ENCODE results near the gene FAM83C. TPM values are rescaled to one million over a fixed set of nuclear protein-coding genes. Genes with fewer than 3 reads are reported as not detected.

FAM83C gene
- total RNA-seq, 4 donors from 2014 or later, result not detected

DNA sequence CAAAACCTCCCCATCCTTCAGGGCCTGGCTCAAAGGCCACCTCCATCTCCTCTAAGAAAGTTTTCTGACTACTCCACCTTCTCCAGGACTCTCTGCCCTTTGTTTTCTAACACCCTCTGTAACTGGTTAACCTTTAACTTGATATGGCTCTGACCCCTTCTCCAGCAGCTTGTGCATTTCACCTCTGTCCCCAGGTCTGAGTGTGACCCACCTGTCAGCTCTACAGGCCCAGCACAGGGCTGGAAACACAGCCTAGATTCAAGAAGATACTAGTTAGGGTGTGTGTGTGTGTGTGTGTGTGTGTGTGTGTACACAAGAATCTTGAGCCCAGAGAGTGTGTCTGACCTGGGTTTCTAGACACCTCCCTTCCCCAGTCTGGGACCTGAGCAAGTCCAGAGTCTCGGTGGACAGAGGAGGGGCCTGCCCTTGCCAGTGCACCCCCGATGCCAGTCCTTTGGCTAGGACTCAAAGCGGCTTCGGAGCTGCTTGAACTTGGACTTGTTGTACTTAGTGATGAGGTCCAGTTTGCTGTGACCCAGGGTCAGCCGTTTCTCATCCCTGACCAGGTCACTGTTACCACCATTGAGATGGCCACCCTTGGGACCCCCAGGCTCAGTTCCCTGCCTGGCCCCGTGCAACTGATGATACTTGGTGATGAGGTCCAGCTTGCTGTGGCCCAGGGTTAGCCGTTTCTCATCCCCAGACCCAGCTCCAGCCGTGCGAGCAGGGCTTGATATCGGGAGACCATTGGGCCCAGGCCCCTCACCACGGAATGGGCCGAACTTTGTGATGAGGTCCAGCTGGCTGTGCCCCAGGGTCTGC lies 5.9 kb downstream of the FAM83C start:
- Histone ChIP-seq H3K27me3 (no peaks in the 10 kb centered on the region), H3K4me1 (peaks cover 7 to 9% of the 10 kb centered on the region in 2 donors), H3K4me3 (no peak overlapping the region), H3K27ac (no peak overlapping the region), H3K9me3 (no peaks in the 10 kb centered on the region), H3K36me3 (no peaks in the 10 kb centered on the region)
- intact Hi-C loops (cut with DNase I; ENCODE audit: low total_unique reads), result no loop called here
- TF ChIP-seq, protein P1, sequence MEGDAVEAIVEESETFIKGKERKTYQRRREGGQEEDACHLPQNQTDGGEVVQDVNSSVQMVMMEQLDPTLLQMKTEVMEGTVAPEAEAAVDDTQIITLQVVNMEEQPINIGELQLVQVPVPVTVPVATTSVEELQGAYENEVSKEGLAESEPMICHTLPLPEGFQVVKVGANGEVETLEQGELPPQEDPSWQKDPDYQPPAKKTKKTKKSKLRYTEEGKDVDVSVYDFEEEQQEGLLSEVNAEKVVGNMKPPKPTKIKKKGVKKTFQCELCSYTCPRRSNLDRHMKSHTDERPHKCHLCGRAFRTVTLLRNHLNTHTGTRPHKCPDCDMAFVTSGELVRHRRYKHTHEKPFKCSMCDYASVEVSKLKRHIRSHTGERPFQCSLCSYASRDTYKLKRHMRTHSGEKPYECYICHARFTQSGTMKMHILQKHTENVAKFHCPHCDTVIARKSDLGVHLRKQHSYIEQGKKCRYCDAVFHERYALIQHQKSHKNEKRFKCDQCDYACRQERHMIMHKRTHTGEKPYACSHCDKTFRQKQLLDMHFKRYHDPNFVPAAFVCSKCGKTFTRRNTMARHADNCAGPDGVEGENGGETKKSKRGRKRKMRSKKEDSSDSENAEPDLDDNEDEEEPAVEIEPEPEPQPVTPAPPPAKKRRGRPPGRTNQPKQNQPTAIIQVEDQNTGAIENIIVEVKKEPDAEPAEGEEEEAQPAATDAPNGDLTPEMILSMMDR (IDR thresholded peaks at IDR 0.05), result no peak
- no peak for TF ChIP-seq POLR2A (IDR thresholded peaks at IDR 0.05)
- no peak for DNase-seq

DNA sequence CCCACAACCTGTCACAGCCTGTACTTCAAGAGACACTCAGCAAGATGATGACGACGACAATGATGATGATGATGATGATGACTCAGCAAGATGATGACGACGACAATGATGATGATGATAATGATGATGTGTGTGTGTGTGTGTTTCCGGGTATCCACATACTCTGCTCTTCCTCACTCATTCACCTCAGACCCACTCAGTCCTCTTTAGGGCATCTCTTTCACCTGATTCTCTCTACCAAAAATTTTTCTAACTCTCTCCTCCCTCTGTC lies 6.5 kb downstream of the FAM83C start:
- Histone ChIP-seq H3K4me1 (peaks cover 7 to 9% of the 10 kb centered on the region in 2 donors), H3K27me3 (no peaks in the 10 kb centered on the region), H3K9me3 (no peaks in the 10 kb centered on the region), H3K36me3 (no peaks in the 10 kb centered on the region), H3K4me3 (no peak overlapping the region), H3K27ac (no peak overlapping the region)
- DNase-seq, result no peak
- no peak for TF ChIP-seq POLR2A (IDR thresholded peaks at IDR 0.05)
- TF ChIP-seq, protein P1 (IDR thresholded peaks at IDR 0.05), result no peak
- intact Hi-C loops (cut with DNase I; ENCODE audit: low total_unique reads), result no loop called here

DNA sequence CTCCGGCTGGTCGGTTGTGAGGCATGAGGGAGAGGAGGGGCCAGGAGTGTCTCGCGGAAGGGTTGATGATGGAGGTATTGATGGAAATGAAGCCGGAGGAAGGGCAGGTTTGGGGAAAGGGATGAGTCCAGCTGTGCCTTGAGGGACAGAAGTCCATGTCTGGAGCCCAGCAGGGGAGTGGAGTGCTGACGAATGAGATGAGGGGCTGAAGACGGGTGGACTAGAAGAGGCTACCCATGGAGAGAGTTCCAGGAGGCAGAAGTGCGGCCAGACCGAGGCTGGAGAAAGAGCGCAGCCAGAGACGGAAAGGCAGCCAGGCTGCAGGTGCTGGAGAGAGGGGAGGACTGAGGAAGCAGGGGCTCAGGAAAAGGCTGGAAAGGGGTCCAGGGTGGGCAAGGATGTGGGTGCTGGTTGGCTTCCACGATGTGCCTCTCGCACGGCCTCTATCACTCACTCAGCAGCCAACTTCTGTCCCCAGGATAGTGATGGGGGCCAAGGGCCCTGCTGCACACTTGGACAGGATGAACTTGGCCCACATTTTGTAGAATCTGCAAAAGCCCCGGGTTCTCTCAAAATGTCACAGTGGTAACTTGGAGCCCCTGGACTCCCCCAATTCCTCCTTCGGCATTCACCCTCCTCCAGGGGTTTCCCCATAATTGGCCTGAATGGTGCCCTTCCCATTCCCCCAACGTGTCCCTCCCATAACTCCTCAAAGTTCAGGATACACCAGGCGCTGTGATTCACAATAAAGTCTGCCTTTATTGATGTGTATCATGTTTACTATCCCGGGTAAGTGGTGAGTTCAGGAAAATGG lies 7.0 kb downstream of the FAM83C start:
- H3K9me3 ChIP-seq, result no peaks in the 10 kb centered on the region
- no peak for TF ChIP-seq POLR2A (IDR thresholded peaks at IDR 0.05)
- TF ChIP-seq, protein P1 (IDR thresholded peaks at IDR 0.05), result no peak
- peak overlapping the region; percentile 75 to 84 for H3K27ac ChIP-seq
- intact Hi-C loops (cut with DNase I; ENCODE audit: low total_unique reads), result no loop called here
- DNase-seq, result no peak
- no peaks in the 10 kb centered on the region for H3K27me3 ChIP-seq
- H3K4me3 ChIP-seq, result peak overlapping the region; percentile 71 to 76
- peaks cover 7 to 9% of the 10 kb centered on the region in 2 donors for H3K4me1 ChIP-seq
- H3K36me3 ChIP-seq, result no peaks in the 10 kb centered on the region

GRCh38 chr20:35284267-35284991 lies 7.8 kb downstream of the FAM83C start, which contains the start of gene EIF6:
Gene EIF6 (minus strand): TSS chr20:35284772. CDS start chr20:35284487, 285 bp downstream.
- no peaks in the 10 kb centered on the region for H3K27me3 ChIP-seq
- peak within 1 kb of the TSS; percentile 75 to 84 for H3K27ac ChIP-seq
- TF ChIP-seq POLR2A (IDR thresholded peaks at IDR 0.05), result peak in 1 of 2 donors; percentile 40
- TF ChIP-seq, protein P1 (IDR thresholded peaks at IDR 0.05), result no peak
- DNase-seq, result peak; percentile 76 to 84
- H3K4me3 ChIP-seq, result peak within 1 kb of the TSS; percentile 71 to 76
- no peaks in the 10 kb centered on the region for H3K9me3 ChIP-seq
- no peaks in the 10 kb centered on the region for H3K36me3 ChIP-seq
- intact Hi-C loops (cut with DNase I; ENCODE audit: low total_unique reads), result no loop called here
- peaks cover 7 to 9% of the 10 kb centered on the region in 2 donors for H3K4me1 ChIP-seq

Data from uterus (tissue), 4 donors.